Measurements from ENCODE around the gene CLBA1.

DNA sequence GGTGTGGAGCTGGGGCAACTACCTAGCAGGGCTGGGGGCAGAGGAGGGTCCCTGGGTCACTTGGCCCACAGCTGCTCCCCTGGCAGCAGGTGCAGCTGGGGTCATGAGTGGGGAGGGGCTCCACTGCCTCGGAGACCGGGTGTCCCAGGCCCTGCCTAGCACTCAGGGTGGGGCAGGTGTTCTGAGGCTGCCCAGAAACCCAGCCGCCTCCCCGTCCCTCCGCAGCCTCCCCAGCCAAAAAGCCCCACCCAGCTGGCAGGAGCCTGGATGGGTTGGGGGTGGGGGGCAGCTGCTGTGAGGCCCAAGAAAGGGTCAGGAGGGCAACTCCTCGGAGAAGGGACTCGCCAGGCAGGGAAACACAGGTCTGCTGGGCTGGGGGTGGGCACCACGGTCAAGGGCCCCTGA lies 18.6 kb upstream of the CLBA1 start:
- TF ChIP-seq, protein P1, sequence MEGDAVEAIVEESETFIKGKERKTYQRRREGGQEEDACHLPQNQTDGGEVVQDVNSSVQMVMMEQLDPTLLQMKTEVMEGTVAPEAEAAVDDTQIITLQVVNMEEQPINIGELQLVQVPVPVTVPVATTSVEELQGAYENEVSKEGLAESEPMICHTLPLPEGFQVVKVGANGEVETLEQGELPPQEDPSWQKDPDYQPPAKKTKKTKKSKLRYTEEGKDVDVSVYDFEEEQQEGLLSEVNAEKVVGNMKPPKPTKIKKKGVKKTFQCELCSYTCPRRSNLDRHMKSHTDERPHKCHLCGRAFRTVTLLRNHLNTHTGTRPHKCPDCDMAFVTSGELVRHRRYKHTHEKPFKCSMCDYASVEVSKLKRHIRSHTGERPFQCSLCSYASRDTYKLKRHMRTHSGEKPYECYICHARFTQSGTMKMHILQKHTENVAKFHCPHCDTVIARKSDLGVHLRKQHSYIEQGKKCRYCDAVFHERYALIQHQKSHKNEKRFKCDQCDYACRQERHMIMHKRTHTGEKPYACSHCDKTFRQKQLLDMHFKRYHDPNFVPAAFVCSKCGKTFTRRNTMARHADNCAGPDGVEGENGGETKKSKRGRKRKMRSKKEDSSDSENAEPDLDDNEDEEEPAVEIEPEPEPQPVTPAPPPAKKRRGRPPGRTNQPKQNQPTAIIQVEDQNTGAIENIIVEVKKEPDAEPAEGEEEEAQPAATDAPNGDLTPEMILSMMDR (conservative IDR thresholded peaks at IDR 0.05): no peak
- TF ChIP-seq ZFX (IDR thresholded peaks at IDR 0.05): no peak

Measured in C4-2B (cell line).